GM21390 (cell line): ENCODE measurements around the gene CHKA.
"Not testable (repeated sequence)": the region's sequence is repeated elsewhere in the genome, so short reads cannot be mapped to it uniquely, and the experiment has no call there.

ENCODE experiments used
- ATAC-seq: cut with Tn5 transposase; IDR thresholded peaks from one replicate; pipeline ENCODE4 v1.9.1; 2021; ENCODE audit not compliant: unreplicated experiment

The CHKA gene

DNA sequence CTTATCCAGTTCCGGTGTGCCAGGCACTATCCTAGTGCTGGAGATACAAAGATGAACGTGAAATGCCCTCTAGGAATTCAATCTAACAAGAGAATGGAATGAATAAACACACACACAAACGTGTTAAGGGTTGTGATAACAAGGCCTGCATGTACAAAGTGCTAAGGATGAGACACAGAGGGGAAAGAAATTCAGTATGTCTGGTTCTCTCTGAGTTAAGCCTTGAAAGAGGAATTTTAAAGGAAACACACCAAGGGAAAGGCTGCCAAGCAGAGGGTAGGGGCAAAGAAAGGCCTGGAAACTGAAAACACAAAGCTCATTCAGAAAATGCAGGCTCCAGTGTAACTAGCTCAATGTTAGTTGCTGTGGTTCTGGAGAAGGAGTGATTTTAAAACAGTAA lies 4.2 kb downstream of the CHKA start:
- ATAC-seq: no peak

DNA sequence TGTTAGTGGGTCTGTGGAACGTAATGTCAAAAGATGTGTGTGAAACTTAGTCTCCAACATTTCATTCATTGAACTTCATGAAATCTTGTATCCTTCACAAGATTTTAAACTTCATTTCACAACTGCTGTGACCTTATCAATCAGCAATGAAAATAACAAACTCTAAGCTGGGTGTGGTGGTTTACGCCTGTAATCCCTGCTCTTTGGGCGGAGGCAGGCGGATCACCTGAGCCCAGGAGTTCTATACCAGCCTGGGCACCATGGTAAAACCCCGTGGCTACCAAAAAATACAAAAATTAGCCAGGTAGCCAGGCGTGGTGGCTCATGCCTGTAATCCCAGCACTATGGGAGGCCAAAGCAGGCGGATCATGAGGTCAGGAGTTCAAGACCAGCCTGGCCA lies 5.1 kb downstream of the CHKA start:
- ATAC-seq: no peak

DNA sequence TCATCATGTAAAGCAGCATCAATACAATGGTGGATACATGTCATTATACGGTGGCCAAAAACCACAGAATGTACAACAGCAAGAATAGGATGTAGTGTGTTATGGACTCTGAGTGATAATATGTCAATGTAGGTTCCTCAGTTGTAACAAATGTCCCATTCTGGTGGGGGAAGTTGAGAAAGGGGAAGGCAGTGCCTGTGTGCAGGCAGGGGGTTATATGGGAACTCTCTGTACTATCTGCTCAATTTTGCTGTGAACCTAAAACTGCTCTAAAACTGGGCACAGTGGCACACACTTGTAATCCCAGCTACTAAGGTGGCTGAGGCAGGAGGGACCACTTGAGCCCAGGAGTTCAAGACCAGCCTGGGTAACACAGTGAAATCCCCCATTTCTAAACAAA lies 5.9 kb downstream of the CHKA start:
- no peak for ATAC-seq

DNA sequence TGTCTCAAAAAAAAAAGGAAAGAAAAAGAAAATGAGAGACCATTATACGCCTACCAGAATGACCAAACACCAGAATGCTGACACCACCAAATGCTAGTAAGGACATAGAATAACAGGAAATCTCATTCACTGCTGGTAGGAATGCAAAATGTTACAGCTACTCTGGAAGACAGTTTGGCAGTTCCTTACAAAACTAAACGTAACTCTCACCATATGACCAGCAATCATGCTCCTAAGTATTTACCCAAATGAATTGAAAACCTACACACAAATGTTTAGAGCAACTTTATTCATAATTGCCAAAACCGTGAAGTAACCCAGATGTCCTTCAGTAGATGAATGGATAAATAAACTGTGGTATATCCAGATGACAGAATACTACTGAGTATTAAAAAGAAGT lies 7.2 kb downstream of the CHKA start:
- no peak for ATAC-seq

DNA sequence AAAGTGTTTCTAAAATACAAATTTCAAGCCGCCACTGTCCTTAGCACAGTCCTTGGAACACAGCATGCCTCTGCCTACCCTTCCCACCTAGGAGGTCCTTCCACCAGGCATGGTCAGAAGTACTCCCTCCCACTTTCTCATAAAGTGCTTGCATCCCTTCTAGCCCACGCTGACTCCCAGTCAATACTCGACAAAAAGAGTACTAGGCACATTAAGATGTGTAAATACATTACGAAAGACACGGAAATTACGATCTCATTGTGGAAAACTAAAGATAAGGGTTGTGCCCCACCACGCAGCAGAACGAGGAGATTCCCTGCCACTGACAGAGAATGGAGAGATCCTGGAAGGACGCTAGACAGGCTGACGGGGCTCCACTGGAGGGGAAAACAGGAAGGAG lies 13.5 kb downstream of the CHKA start:
- no peak for ATAC-seq

DNA sequence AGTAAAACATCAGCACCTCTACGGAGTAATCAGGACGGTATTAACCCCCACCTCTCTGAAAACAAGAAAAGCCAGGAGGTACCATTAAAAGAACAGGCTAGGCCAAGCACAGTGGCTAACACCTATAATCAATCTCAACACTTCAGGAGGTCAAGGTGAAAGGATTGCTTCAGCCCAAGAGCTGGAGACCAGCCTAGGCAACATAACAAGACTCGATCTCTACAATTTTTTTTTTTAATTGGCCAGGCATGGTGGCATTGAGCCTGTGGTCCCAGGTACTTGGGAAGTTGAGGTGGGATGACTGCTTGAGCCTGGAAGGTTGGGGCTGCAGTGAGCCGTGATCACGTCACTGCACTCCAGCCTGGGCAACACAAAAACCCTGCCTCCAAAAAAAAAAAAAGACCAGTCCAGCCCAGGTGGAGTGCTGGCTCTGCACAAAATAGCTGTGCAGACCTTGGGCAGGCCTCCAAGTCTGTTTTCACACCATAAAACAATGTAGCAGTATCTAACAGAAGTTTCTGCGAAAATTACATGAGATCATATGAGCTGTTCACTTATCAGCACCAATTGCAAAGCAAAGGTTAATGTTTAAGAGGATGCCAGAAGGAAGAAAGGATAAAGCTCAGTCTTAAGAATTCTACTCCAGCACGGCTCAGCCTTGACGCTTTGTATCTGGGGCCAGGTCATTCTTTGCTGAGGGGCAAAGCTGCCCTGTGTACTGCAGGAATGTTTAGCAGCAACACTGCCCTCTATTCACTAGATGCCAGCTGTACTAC lies 14.8 kb downstream of the CHKA start:
- no peak for ATAC-seq

DNA sequence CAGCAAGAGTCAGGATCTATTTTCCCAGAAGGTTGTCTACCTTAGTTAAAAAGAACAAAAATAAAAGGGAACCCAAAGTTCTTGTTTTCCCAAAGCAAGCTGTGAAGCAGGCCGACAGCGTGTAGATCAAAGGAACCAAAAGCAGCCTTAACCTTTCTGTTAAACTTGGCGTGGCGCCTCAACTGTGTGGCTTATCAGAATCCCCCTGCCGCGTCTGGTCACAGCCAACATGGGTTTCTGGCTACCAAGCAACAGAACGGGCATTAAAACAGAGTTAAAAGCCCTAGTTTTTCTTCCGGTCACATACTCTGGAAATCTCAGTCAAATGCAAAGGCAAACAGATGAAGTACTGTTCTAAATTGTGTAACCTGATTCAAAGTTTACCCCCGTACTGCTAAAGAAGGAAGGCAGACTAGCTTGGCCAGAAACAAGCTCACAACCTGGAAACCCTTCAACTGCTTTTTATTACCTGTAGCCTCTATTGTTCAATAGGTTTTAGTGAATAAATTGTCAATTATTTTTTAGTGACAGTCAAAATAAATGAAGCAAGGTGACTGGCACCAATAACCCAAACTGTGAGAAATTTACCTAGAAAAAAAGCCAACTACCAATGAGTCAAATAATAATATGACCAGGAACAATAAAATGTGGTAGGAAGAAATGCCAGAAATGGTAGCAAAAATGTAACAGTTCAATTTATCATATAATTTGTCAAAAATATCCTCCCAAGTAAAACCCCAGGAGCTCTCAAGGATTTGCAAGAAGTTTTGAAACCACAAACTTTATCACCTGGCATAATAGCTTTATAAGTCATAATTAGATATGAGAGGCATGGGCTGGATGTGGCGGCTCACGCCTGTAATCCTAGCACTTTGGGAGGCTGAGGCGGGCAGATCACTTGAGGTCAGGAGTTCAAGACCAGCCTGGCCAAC lies 21.4 kb downstream of the CHKA start:
- ATAC-seq: no peak

DNA sequence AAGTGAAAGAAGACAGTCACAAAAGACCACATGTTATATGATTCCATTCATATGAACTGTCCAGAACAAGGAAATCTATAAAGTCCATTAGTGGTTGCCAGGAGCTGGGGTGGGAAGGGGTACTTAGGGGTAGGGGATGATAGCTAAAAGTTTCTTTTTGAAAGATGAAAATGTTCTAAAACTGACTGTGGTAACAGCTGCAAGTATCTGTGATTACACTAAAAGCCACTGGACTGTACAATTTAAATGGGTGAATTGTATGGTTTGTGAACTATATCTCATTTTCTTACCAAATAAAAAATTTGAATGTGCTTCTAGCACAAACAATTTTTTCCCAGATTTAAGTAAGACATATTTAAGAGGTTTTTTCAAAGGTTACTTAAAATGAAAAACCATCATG lies 22.1 kb downstream of the CHKA start:
- ATAC-seq: no peak

DNA sequence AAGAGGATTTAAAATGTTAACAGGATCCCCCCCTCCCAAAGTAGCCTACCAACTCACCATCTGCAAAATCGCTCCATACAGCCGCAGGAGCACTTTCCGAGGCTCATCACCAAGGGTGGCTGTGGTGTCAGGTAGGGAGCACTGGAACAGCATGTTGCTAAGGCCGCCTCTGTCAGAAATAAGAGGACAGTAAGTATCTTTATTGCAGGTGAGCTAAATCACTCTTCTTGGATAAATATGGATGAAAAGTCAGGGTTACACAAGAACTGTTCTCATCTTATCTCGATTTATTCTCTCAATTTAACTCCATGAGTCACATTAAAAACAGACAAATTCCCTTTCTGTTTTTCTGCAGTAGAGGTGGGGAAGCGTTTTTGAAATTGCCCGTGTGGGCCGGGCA lies 24.2 kb downstream of the CHKA start:
- ATAC-seq: no peak

DNA sequence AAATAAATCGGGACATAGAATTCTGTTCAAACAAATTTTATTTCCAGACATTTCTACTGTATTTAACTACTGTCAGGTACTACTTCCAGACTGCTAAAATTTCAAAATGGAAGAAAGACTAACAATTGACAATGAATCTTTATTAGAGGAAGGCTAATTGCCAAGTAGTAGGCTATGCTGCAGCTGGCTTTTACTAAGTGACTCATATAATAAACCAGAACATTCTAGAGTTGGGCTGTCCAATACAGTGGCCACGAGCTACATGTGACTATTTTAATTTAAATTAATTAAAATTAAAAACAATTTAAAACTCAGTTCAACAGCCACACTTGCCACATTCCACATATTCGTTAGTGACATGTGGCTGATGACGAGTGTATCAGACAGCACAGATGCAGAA lies 27.6 kb downstream of the CHKA start:
- no peak for ATAC-seq

DNA sequence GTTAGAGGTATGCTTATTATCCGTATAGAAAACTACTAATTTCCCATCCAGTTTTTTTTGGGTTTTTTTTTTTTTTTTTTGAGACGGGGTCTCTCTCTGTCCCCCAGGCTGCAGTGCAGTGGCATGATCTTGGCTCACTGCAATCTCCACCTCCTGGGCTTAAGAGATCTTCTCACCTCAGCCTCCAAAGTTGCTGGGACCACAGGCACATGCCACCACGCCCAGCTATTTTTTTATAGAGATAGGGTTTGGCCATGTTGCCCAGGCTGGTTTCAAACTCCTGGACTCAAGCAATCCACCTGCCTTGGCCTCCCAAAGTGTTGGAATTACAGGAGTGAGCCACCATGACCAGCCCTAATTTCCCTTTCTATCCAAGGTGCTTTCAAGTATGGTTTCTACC lies 28.2 kb downstream of the CHKA start:
- ATAC-seq: not testable (repeated sequence)

DNA sequence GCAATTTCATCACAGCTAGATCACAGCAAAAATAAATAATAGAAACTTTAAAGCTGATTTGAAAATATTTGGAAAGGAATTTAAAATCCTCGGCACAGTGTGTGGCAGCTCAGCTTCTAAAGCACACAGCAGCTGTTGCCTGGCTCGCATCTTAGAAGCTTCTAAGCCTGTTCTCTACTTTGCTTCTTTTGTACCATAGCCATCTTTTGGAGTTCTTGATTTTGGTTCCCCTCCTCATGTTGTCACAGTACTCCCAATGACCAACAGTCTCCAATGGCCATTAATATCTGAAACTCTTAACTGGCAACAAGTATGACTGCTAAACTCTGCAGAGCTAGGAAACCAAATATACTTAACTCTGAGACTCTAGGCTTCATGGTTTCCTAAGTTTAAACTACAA lies 28.8 kb downstream of the CHKA start:
- ATAC-seq: no peak

DNA sequence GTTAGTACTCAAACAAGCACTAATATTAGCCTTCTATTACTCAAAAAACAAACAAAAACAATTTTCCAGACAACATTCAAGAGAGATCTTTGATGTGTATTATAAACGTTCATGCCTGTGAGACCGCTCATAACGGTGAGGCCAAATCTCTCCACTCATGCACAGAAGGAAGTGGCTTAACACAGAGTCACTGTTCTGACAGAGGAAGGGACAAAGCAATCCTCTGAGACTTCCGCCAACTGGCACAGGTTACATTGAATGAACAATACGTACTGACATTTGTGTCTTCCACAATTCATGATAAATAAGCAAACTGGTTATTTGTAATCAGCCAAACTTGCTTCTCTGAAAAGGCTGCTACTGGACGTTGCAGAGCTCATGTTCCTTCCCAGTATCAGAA lies 30.5 kb downstream of the CHKA start:
- no peak for ATAC-seq

DNA sequence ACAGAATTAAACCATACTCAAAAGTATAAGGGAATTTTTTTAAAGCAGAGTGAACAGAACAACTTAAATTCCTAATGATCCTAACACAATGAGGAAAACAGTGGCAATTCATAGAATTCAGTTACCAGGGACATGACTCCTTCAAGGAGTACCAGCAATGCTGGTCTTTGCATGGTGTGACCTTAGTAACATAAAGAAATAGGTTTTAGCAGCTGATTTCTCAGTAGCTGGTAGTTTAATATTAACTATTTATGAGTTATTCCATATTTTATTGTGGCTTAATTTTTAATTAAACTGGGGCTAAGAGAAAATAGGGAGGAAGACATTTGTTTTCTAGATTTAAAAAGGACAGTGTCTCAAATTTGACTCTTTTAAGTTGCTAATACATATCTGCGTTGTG lies 30.9 kb downstream of the CHKA start:
- ATAC-seq: no peak

DNA sequence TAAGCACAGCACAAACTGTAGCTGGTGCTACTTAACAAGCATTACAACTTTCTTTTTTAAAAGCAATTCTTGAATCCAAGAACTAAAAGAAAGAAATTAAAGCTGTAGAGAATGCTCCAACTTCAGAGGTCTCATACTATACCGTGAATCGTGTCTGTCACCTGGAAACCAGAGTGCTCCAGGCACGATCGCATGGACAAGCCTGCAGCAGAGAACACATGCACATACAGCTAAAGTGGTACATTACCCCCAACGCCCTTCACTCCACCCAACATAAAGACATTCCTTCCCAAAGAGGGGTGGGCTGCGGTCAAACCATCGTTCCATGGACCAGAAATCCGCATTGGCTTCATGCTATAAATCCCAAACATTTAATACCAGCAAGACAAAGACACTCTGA lies 31.5 kb downstream of the CHKA start:
- ATAC-seq: no peak

DNA sequence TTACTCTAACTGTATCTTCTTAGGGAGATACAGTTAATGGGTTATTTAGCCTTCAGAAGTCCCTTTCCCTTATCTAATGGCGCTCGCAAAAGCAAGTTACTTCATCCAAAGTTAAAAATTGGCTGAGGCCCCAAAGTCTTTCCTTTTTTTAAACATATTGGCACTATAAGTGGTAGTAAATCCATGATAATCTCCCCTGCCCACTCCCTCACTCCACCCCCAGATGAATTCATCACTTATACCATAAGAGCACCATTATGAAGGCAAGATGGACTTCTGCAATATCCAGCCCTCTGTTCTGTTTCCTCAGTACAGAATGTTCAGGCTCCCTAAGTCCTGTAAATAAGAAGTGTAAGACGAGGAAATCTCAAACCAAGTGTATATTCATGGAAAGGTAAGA lies 37.7 kb downstream of the CHKA start:
- ATAC-seq: no peak

DNA sequence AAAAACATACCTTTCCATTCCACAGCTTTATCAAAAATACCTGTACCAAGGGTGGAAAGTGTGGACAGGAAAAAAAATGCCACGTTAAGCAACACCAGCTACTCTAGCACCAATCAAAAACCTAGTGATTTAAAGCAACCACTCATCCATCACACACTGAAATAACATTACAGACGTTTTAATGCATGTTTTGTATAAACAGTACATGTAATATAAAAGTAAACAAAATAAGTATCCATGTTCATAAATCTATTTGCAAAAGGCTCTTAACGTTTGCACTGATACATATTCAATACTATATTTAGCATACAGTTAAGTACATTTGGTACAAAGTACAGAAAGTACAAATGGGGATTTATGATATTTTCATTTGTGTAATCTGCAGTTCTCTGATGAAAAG lies 38.7 kb downstream of the CHKA start:
- no peak for ATAC-seq

DNA sequence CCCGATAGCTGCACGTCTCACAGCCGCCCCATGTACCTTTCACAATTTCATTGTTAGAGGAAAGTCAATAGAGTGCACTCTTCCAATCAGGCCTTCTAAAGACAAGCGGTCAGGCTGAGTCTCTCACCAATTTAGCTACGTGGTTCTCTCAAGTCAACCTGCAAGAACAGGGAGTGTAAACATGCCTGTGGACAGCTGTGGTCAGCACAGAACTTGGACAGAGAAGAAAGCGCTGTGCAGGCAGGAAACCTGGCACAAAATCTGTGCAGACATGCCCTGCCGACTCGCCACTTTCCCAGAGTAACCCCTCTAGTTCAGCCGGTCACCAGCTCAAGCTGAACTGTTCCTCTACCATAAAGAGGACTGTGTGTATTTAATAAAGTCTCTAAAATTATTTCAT lies 39.5 kb downstream of the CHKA start:
- no peak for ATAC-seq

DNA sequence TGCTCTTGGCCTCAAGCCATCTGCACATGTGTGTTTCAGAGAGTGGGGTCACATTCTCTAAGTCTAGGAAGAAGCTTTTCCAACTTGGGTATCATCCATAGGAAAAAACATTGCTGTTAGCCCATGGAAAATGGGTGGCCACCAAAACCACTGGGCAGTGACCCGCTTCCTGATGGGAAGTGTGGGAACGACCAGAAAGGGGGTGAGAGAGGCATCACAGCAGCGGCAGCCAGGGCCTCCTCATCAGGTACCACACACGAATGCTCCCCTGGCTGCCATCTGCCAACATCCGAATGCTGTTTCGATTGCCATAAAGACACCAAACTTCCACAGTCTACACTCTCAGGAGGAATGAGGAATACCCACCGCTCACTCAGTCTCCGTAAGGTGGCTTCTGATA lies 40.3 kb downstream of the CHKA start:
- ATAC-seq: no peak

DNA sequence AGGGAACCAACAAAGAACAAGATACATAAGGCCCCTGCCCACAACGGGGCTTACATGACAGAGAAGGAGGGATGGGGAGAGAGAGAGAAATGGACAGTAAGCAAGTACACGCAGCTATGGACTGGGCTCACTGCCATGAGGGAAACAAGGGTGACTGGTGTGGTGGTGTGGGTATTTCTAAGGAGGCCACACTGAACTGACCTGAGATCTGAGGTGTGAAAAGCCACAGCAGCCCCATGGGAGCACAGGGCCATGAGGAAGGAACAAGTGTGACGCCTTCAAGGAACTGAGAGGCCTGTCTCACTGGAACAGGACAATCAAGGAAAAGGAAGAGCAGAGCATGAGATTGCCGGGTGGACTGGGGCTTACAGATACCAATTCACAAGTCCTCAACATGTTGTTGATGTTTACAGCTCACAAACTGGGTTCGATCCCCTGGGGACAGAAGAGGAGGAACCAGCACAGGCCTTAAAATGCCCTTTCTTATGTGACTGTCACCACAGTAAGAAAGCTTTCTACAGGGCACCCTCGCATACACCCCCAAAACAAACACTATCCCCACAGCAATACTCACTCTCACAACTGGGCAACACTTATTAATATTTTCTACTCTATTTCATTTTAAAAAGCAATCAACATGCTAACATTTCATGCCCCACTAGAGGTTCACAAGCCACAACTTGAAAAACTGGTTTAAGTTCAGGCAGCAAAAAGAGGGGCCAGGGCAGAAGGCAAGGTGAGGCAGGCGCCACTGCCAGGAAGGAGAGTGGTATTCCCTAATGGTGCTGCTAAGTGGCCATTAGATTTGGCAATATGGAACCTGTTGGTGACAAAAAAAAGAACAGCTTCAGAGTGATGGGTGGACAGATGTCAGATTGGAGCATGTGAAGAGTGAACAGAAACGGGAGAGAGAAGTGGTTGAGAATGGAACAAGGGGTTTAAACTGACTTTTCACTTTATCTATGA lies 43.3 kb downstream of the CHKA start:
- ATAC-seq: no peak

DNA sequence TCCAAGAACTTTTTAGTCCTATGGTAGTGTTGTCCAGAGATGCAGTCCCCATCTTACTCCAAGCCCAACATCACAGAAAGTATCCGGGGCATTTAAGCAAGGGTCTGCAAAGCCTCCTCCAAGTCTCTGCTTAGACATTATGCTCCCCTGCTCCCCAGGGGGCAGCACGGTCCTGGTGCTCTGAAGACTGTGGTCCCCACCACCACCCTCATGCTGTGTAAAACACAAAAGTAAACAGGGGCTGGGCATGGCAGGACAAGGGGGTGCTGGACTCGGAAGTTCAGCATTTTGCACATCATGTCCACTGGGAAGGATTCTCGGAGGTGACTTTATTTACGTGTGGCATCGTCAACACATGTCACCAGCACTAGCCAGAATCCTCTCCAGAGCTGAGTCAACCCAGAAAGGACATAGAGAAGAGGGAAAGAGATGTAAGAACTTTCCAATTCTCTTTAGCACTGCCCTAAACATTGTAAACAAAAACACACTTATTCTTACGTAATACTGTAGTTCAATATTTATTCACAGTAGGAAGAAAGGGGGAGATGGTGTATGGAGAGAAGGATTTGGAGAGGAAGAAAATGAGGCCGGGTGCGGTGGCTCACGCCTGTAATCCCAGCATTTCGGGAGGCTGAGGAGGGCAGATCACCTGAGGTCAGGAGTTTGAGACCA lies 44.7 kb downstream of the CHKA start:
- no peak for ATAC-seq
